Ishikawa (cell line): ENCODE data around the gene FOXP4.
A peak's percentile ranks its signal among the peaks of the same experiment; 100 is the strongest.

Experiments
- CREB1 ChIP-seq: IDR thresholded peaks from 2 replicates; pipeline ENCODE4 v1.6.1; 2012; ENCODE audit warnings: low read depth
- EGR1 ChIP-seq: IDR thresholded peaks from 2 replicates; pipeline ENCODE4 v1.6.1; 2012
- EP300 ChIP-seq: IDR thresholded peaks from 2 replicates; pipeline ENCODE4 v1.6.1; 2012; ENCODE audit warnings: borderline replicate concordance
- FOXM1 ChIP-seq: IDR thresholded peaks from 2 replicates; pipeline ENCODE4 v1.6.1; 2012; ENCODE audit warnings: low read depth, borderline replicate concordance
- MAX ChIP-seq: IDR thresholded peaks from 2 replicates; pipeline ENCODE4 v1.6.1; 2012
- NFIC ChIP-seq: IDR thresholded peaks from 2 replicates; pipeline ENCODE4 v1.6.1; 2012
- RAD21 ChIP-seq: IDR thresholded peaks from 2 replicates; pipeline ENCODE4 v1.6.1; 2012; ENCODE audit warnings: low read depth
- REST ChIP-seq: IDR thresholded peaks from 2 replicates; pipeline ENCODE4 v1.6.1; 2012; ENCODE audit warnings: low read depth, mild to moderate bottlenecking
- TAF1 ChIP-seq: IDR thresholded peaks from 2 replicates; pipeline ENCODE4 v1.6.1; 2012; ENCODE audit warnings: low read depth, mild to moderate bottlenecking
- TCF12 ChIP-seq: IDR thresholded peaks from 2 replicates; pipeline ENCODE4 v1.6.1; 2012; ENCODE audit warnings: low read depth
- TEAD4 ChIP-seq: IDR thresholded peaks from 2 replicates; pipeline ENCODE4 v1.6.1; 2012
- USF1 ChIP-seq: IDR thresholded peaks from 2 replicates; pipeline ENCODE4 v1.6.1; 2012
- YY1 ChIP-seq: IDR thresholded peaks from 2 replicates; pipeline ENCODE4 v1.6.1; 2012; ENCODE audit warnings: low read depth
- ZBTB7A ChIP-seq: IDR thresholded peaks from 2 replicates; pipeline ENCODE4 v1.6.1; 2012; ENCODE audit warnings: low read depth

The FOXP4 gene

GRCh38 chr6:41642090-41642959, 96.1 kb downstream of the FOXP4 start:
- TF ChIP-seq REST (no peak), ZBTB7A (0 out of 2 replicates have a peak, but pooled peaks have one; percentile 17), TCF12 (no peak)

- TF ChIP-seq USF1: no peak
Observed at GRCh38 chr6:41642960-41643898, 97.0 kb downstream of the FOXP4 start.

- no peak for TF ChIP-seq EP300
- TF ChIP-seq MAX: no peak
Observed at GRCh38 chr6:41643899-41644269, 97.7 kb downstream of the FOXP4 start.

GRCh38 chr6:41644297-41644879, 98.2 kb downstream of the FOXP4 start:
- no peak for TF ChIP-seq YY1

GRCh38 chr6:41645007-41645618, 98.9 kb downstream of the FOXP4 start:
- TF ChIP-seq EGR1 (no peak), FOXM1 (no peak), TAF1 (no peak), RAD21 (no peak), CREB1 (no peak), YY1 (no peak), NFIC (no peak), ZBTB7A (no peak), REST (no peak), EP300 (no peak), USF1 (no peak), TEAD4 (no peak)

GRCh38 chr6:41646026-41646795, 100.0 kb downstream of the FOXP4 start:
- no peak for TF ChIP-seq FOXM1
- no peak for TF ChIP-seq TEAD4
- no peak for TF ChIP-seq EP300
- no peak for TF ChIP-seq EGR1
- no peak for TF ChIP-seq REST
- TF ChIP-seq YY1: no peak
- TF ChIP-seq TAF1: no peak
